CD4-positive, alpha-beta T cell treated with Interleukin-6 for 4 hours (primary cell): ENCODE measurements around the gene CDHR2.

Experiments used
- DNase-seq: peaks from one replicate; pipeline ENCODE4 v3.0.0-alpha.2; 2020; ENCODE audit warnings: mixed read lengths

Gene CDHR2

GRCh38 chr5:176643491-176644219, 94.5 kb downstream of the CDHR2 start:
- no peak for DNase-seq

GRCh38 chr5:176644294-176644693, 95.2 kb downstream of the CDHR2 start:
- DNase-seq: no peak

- no peak for DNase-seq
Measured at GRCh38 chr5:176644878-176645670, 95.9 kb downstream of the CDHR2 start.
